Cardiac fibroblast (primary cell): ENCODE results near the gene SRC.

Experiments
- DNase-seq, 2 donors: peaks; one replicate each; pipeline versions ENCODE4 v3.0.0 to v3.0.0-alpha.2; 2010; ENCODE audit warnings: low read depth in 2 of 2
- H3K4me3 ChIP-seq, 2 donors: replicated peaks in 1 of 2; 1 replicate in 1 of 2; 2 replicates in 1 of 2; pipeline ENCODE4 v1.5.1; 2011; ENCODE audit warnings: low read depth in 2 of 2, low read length in 2 of 2, mild to moderate bottlenecking in 2 of 2, moderate library complexity in 1 of 2
- TF ChIP-seq, protein P1 (sequence below): IDR thresholded peaks from one replicate; pipeline ENCODE4 v1.5.1; 2011; ENCODE audit warnings: low read depth, mild to moderate bottlenecking, low read length, inconsistent platforms

SRC gene

DNA sequence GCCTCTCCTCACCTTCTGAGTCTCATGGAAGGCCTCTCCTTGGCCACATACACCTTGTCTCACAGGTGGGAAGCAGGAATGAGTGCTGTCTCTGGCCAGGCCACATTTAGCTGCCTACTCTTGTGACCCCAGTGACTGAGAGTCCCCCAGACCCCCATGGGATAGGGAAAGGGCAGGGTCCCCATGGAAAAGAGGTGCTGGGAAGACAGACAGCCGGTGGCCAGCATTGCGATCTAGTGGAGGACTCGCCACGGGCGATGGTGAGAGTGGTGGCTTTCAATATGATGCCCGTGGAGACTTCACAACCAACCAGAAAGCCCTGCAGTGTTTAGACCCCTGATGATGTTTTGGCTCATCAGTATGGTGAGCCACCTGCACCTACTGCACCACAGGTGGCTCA lies 36.6 kb upstream of the SRC start:
- H3K4me3 ChIP-seq = no peak overlapping the region
- DNase-seq = no peak
- TF ChIP-seq, protein P1, sequence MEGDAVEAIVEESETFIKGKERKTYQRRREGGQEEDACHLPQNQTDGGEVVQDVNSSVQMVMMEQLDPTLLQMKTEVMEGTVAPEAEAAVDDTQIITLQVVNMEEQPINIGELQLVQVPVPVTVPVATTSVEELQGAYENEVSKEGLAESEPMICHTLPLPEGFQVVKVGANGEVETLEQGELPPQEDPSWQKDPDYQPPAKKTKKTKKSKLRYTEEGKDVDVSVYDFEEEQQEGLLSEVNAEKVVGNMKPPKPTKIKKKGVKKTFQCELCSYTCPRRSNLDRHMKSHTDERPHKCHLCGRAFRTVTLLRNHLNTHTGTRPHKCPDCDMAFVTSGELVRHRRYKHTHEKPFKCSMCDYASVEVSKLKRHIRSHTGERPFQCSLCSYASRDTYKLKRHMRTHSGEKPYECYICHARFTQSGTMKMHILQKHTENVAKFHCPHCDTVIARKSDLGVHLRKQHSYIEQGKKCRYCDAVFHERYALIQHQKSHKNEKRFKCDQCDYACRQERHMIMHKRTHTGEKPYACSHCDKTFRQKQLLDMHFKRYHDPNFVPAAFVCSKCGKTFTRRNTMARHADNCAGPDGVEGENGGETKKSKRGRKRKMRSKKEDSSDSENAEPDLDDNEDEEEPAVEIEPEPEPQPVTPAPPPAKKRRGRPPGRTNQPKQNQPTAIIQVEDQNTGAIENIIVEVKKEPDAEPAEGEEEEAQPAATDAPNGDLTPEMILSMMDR = no peak

DNA sequence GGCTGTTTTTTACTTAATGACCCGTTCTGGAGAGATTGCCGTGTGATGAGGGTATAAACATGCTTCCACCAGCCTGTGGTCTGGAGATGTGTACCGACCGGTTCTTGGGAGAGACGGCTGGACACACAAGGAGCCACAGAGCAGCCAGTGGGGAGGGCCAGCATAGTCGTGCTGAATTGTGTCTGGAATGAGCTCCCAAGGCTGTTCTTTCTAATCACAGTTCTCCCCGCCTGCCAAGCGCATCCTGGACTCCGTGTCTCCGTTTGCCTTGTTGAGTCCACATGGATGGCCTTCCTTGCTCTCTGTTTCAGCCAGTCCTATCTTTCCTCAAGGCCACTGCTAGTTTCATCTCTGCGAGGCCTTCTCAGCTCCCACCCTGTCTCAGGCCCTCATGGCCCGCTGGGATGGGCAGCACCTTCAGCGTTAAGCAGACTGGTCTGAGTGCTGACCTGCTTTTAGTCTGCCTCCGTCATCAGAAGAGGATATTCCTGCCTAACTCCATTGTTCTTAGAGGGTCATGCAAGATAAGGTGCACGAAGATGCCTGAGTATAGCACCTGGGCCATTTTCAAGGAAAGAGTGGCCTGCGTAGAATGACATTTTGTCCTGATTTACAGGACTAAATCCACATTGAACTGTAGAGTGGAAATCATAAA lies 35.9 kb upstream of the SRC start:
- no peak for DNase-seq
- TF ChIP-seq, protein P1 = no peak
- no peak overlapping the region for H3K4me3 ChIP-seq

DNA sequence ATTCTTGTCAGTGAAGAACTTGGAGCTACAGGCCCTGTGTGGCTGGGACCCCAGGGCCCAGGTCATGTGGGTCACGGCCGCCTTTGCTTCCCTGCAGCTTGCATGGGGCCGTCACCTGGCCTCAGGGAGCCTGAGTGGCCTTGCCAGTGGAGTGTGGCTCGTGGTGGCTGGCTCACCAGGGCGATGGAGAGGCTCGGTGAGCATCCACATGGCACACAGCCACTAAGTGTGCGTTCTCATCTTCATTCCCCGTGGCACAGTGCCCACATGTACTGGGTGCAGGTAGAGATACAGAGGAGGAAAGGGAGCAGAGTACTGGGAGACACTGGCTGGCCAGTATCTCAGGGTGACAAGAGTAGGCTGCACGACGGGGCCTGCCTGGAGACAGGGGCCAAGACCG lies 35.0 kb upstream of the SRC start:
- no peak for DNase-seq
- H3K4me3 ChIP-seq = no peak overlapping the region
- TF ChIP-seq, protein P1 = no peak

DNA sequence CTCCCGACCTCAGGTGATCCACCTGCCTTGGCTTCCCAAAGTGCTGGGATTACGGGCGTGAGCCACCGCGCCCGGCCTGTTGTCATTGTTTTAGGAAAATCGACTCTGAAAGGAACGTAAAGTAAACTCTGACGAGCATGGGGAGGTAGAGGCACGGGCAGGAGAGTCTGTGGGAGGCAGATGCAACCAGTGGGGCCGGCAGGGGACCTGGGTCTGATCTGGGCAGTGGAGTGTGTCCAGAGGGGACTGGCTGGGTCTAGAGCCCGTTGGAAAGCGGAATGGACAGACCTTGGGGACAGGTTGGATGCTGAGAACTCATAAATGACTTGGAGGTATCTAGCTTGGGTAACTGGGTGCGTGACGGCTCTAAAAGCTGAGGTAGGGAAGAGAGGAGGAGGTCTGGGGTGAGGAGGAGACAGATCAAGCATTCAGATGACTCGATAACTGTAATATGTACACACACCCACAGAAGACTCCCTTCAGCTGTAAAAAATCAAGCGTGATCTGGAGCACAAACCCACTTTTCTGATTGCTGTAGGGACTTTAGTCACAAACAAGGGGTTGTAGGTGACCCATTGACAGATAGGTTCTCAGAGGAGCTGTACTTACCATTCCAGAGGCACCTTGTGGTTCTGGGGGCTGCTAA lies 34.1 kb upstream of the SRC start:
- no peak overlapping the region for H3K4me3 ChIP-seq
- TF ChIP-seq, protein P1 = no peak
- no peak for DNase-seq

DNA sequence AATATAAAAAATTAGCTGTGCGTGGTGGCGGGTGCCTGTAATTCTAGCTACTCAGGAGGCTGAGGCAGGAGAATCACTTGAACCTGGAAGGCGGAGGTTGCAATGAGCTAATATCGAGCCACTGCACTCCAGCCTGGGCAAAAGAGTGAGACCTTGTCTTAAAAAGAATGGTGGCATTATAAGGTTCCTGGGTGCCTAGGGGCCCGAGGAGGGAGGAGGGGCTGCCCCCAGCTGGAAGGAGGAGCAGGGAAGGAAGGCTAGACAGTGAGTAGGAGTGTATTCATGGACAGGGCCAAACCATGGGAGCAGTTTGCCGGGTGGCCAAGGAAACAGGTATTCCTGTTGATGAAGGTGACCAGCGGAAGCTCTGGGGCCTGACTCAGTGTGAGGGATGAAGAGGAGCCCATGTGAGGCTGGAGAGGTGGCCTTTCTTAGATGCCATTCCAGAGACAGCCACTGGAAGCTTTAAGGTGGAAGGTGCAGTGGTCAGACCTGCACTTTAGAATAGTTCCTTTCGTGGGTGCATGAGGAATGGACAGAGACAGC lies 32.3 kb upstream of the SRC start:
- H3K4me3 ChIP-seq = no peak overlapping the region
- TF ChIP-seq, protein P1 = no peak
- DNase-seq = no peak

DNA sequence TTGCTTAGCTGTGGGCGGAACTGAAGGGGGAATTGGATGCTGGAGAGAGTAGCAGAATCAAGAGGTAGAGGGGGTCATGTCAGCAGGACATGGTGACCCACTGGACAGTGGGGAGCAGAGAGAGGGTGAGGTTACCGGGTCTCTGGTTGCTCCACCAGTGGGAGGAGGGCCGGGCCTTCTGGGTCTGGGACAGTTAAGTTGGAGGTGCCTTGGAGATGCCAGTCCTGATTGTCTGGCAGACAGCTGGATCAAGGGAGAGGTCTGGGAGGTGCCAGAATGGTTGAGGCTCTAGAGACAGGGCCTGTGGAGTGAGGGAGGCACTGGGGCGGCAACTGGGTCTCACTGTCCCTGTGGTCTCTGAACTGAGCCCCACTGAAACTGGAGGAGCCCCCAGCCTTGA lies 31.8 kb upstream of the SRC start:
- TF ChIP-seq, protein P1 = no peak
- no peak for DNase-seq
- no peak overlapping the region for H3K4me3 ChIP-seq
